Measurements from ENCODE around the gene FOXK2. TPM values are rescaled to one million over a fixed set of nuclear protein-coding genes. Genes with fewer than 3 reads are reported as not detected.

Gene FOXK2
- total and polyA plus RNA-seq, 8 donors: 17.7 to 27.9 (median 19.8) TPM

DNA sequence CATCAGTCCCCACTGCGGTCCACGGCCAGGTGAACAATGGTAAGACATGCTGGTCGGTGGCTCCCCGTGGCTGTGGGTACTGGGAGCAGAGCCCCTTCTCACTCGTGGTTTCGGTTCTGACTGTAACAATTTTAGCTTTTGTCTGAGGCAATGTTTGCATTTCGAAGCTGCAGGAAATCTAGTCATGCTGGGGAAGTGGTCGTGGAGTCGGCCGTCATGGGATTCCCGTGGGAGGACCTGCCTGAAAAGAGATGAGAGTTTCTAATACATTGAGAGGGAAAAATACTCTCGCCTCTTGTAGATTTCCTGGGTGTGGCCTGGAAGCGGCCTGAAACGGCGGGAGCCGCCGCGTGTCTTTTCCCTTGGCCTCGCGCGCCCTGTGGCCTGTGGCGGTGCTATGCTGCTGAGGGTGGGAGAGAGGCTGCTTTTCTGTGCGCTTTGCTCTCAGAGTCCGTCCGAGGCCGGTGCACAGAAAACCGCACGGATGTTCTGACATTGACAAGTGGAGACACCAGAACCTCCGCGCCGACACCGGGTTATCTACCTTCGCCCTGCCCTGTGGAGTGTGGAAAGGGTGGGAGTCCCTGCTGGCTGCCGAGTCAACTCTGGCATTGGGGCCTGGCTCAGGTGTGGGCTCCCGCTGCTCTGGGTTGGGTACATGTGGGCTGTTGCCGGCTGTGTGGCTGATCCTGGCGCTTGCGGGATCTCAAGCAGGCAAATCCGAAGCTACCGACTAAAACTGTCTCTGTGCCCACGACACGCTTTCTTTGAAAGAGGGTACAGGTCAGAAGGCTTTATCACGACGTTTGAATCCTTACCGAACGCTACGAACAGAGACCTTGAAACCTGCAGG, 67.9 kb downstream of the FOXK2 start:
- Histone ChIP-seq H3K9me3 (no peaks in the 10 kb centered on the region), H3K4me3 (no peak overlapping the region), H3K27me3 (no peaks in the 10 kb centered on the region), H3K36me3 (peaks cover 0 to 11% (median 5%) of the 10 kb centered on the region in 3 donors), H3K4me1 (peaks cover 0 to 2% (median 0%) of the 10 kb centered on the region in 3 donors), H3K27ac (no peak overlapping the region)
- ATAC-seq: no peak
- DNase-seq: no peak
- intact Hi-C loops (cut with DNase I): no loop called here
- FAIRE-seq: no peak
- 89 to 91% methylated on average over 47 of the region's 47 CpGs for WGBS, 2 donors
- TF ChIP-seq, protein P1, sequence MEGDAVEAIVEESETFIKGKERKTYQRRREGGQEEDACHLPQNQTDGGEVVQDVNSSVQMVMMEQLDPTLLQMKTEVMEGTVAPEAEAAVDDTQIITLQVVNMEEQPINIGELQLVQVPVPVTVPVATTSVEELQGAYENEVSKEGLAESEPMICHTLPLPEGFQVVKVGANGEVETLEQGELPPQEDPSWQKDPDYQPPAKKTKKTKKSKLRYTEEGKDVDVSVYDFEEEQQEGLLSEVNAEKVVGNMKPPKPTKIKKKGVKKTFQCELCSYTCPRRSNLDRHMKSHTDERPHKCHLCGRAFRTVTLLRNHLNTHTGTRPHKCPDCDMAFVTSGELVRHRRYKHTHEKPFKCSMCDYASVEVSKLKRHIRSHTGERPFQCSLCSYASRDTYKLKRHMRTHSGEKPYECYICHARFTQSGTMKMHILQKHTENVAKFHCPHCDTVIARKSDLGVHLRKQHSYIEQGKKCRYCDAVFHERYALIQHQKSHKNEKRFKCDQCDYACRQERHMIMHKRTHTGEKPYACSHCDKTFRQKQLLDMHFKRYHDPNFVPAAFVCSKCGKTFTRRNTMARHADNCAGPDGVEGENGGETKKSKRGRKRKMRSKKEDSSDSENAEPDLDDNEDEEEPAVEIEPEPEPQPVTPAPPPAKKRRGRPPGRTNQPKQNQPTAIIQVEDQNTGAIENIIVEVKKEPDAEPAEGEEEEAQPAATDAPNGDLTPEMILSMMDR (IDR thresholded peaks at IDR 0.05): no peak

DNA sequence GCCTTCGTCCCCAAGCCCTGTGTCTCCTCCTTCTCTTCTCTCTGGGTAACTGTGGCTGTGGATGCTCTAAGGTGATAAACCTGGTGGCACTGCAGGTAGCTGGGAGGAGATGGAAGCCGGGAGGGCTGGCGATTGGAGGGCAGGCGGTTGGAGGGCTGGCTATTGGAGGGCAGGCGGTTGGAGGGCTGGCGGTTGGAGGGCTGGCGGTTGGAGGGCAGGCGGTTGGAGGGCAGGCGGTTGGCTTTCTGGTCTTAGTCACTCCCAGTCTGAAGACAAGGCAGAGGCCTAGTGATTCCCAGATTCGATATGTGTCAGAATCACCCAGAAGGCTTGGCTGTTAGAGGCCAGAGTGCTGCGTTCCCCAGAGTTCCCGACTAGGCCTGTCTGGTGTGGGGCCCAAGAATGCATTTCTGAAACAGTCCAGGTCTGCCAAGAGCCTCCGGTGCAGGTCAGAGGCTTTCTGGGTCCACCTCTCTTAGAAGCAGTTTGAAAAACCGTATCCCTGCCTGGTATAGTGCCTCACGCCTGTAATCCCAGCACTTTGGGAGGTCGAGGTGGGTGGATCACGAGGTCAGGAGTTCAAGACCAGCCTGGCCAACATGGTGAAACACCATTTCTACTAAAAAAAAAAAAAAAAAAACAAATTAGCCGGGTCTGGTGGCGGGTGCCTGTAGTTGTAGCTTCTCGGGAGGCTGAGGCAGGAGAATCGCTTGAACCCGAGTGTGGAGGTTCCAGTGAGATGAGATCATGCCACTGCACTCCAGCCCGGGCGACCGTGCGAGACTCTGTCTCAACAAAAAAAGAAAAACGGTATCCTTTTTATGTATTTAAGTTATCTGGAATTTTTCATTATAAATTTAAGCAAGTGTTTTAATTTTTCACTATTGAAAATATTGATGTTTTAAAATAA, 69.0 kb downstream of the FOXK2 start:
- intact Hi-C loops (cut with DNase I): no loop called here
- Histone ChIP-seq H3K27me3 (no peaks in the 10 kb centered on the region), H3K4me3 (no peak overlapping the region), H3K9me3 (no peaks in the 10 kb centered on the region), H3K36me3 (peaks cover 0 to 11% (median 5%) of the 10 kb centered on the region in 3 donors), H3K27ac (no peak overlapping the region), H3K4me1 (peaks cover 0 to 4% (median 0%) of the 10 kb centered on the region in 3 donors)
- DNase-seq: no peak
- FAIRE-seq: no peak
- no peak for ATAC-seq
- TF ChIP-seq, protein P1 (IDR thresholded peaks at IDR 0.05): no peak
- WGBS, 2 donors: 91% methylated on average over 27 of the region's 27 CpGs

DNA sequence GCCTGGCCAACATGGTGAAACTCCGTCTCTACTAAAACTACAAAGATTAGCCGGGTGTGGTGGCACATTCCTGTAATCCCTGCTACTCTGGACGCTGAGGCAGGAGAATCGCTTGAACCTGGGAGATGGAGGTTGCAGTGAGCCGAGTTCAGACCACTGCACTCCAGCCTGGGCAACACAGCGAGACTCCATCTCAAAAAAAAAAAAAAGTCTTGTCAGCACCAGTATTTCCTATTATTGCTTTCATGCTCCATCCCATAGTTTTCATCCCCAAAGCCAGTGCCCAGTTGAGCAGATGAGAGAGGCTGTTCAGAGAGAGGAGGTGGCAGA, 70.3 kb downstream of the FOXK2 start:
- 86 to 88% methylated on average over 6 of the region's 6 CpGs for WGBS, 2 donors
- TF ChIP-seq, protein P1 (IDR thresholded peaks at IDR 0.05): no peak
- Histone ChIP-seq H3K27me3 (no peaks in the 10 kb centered on the region), H3K9me3 (no peaks in the 10 kb centered on the region), H3K36me3 (peaks cover 0 to 11% (median 5%) of the 10 kb centered on the region in 3 donors), H3K27ac (no peak overlapping the region), H3K4me1 (peaks cover 0 to 10% (median 4%) of the 10 kb centered on the region in 3 donors), H3K4me3 (no peak overlapping the region)
- FAIRE-seq: no peak
- DNase-seq: no peak
- intact Hi-C loops (cut with DNase I): no loop called here
- ATAC-seq: no peak

DNA sequence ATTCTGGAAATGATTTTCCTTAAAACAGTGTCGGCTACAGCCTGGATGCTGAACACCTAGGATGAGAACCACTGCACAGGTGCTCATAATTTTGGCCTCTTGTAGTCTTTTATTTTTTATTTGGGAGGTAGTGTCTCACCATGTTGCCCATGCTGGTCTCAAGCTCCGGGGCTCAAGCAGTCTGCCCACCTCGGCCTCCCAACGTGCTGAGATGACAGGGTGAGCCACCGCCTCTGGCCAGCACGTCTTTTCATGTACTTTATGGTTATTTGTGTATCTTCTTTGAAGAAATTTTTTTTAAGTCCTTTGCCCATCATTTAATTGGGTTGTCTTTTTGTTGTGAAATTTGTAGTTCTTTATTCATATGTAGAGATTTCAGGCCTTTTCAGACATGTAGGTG, 70.7 kb downstream of the FOXK2 start:
- Histone ChIP-seq H3K4me1 (peaks cover 0 to 10% (median 4%) of the 10 kb centered on the region in 3 donors), H3K4me3 (no peak overlapping the region), H3K9me3 (no peaks in the 10 kb centered on the region), H3K27me3 (no peaks in the 10 kb centered on the region), H3K36me3 (peaks cover 0 to 11% (median 5%) of the 10 kb centered on the region in 3 donors), H3K27ac (no peak overlapping the region)
- peak in 1 of 6 donors; percentile 16 for DNase-seq
- no peak for FAIRE-seq
- ATAC-seq: no peak
- intact Hi-C loops (cut with DNase I): no loop called here
- 86 to 88% methylated on average over 6 of the region's 6 CpGs for WGBS, 2 donors
- TF ChIP-seq, protein P1 (IDR thresholded peaks at IDR 0.05): no peak
